Measurements from ENCODE around the gene RNF114.

- TF ChIP-seq CTCF (IDR thresholded peaks at IDR 0.05; ENCODE audit: low read depth, low read length, poor library complexity, severe bottlenecking) (no peak), EZH2phosphoT487 (IDR thresholded peaks at IDR 0.05; ENCODE audit: borderline replicate concordance, low read length) (no peak)
Measured at GRCh38 chr20:49970498-49970897, 34.3 kb downstream of the RNF114 start.

Data from DOHH2 (cell line).